HepG2 (cell line): ENCODE data around the gene LENEP.

Source experiments
- CBX1 ChIP-seq: IDR thresholded peaks from one replicate; pipeline ENCODE4 v1.6.1; 2016; ENCODE audit warnings: antibody characterized with exemption, low read depth
- EZH2 ChIP-seq: conservative IDR thresholded peaks from 2 replicates; pipeline ENCODE4 v1.6.1; 2012; ENCODE audit warnings: mild to moderate bottlenecking, low read depth, low read length, moderate library complexity
- GPN1 ChIP-seq: sonication (generic); formaldehyde crosslinking; IDR thresholded peaks from 2 replicates; pipeline ENCODE4 v1.5.1; 2020; ENCODE audit warnings: missing genetic modification reagents, borderline replicate concordance
- PHF21A ChIP-seq: sonication (generic); formaldehyde crosslinking; IDR thresholded peaks from 2 replicates; pipeline ENCODE4 v1.5.0; 2020; ENCODE audit warnings: mild to moderate bottlenecking, missing genetic modification reagents
- PHF8 ChIP-seq: sonication (generic); formaldehyde crosslinking; IDR thresholded peaks from 2 replicates; pipeline ENCODE4 v1.5.0; 2020; ENCODE audit warnings: missing genetic modification reagents
- POLR2AphosphoS2 ChIP-seq: IDR thresholded peaks from 2 replicates; pipeline ENCODE4 v1.6.1; 2011; ENCODE audit warnings: low read depth, low read length, improper control_type of control experiment
- POLR2AphosphoS5 ChIP-seq: IDR thresholded peaks from 2 replicates; pipeline ENCODE4 v1.6.1; 2012; ENCODE audit warnings: low read depth, low read length
- ZNF180 ChIP-seq: sonication (generic); formaldehyde crosslinking; IDR thresholded peaks from 2 replicates; pipeline ENCODE4 v1.4.0; 2020; ENCODE audit warnings: low read depth, missing genetic modification reagents, borderline replicate concordance
- TF ChIP-seq, protein P1 (sequence below): sonication (generic); formaldehyde crosslinking; IDR thresholded peaks from 2 replicates; pipeline ENCODE4 v1.5.0; 2020; ENCODE audit warnings: mild to moderate bottlenecking, missing genetic modification reagents, moderate library complexity

DNA sequence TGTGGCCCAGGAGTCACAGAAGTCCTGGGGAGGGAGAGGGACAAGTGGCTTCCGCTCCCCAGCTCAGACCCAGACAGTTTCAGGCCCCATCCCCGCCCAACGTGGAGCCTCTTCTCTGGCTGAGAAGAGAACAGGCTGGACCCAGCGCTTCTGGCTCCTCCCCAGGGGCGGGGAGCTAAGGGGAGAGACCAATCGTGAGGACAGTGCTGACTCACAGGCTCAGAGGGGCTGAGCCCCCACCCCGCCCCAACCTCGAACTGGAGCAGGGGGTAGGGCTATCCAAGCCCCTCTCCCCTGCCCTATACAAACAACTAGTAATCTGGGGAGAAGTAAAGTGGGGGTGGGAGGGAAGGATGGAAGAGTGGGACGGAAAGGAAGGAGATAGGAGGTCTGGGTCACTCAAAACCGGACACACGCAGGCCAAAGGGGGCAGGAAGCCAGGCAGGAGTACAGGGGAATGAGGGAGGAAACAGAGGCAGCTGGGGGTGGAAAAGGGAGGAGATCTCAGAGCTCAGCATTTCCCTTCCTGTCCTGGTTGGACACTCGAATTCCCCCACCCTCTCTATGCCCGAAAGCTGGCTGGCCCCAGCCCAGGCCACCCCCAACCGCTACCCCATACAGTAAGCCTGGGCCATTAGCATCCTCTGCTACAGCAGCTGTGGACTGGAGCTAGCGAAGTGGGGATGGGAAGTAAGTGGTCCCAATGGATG, 22.6 kb upstream of the LENEP start, which contains the start of gene SHC1:
- TF ChIP-seq ZNF180 (CRISPR knock-in tag), result no peak
- TF ChIP-seq PHF8, result no peak
- no peak for TF ChIP-seq GPN1 (CRISPR knock-in tag)
- TF ChIP-seq CBX1, result no peak
- TF ChIP-seq, protein P1, sequence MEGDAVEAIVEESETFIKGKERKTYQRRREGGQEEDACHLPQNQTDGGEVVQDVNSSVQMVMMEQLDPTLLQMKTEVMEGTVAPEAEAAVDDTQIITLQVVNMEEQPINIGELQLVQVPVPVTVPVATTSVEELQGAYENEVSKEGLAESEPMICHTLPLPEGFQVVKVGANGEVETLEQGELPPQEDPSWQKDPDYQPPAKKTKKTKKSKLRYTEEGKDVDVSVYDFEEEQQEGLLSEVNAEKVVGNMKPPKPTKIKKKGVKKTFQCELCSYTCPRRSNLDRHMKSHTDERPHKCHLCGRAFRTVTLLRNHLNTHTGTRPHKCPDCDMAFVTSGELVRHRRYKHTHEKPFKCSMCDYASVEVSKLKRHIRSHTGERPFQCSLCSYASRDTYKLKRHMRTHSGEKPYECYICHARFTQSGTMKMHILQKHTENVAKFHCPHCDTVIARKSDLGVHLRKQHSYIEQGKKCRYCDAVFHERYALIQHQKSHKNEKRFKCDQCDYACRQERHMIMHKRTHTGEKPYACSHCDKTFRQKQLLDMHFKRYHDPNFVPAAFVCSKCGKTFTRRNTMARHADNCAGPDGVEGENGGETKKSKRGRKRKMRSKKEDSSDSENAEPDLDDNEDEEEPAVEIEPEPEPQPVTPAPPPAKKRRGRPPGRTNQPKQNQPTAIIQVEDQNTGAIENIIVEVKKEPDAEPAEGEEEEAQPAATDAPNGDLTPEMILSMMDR, result no peak
- TF ChIP-seq POLR2AphosphoS2, result no peak
- no peak for TF ChIP-seq EZH2
- peak; percentile 89 for TF ChIP-seq POLR2AphosphoS5
- no peak; the same call in 1 of the 2 replicates for TF ChIP-seq PHF21A (CRISPR knock-in tag)
